ENCODE results near the gene SOD1.

GRCh38 chr21:31660259-31660565 lies 719 bp downstream of the SOD1 start:
- no peak for TF ChIP-seq POLR2A (IDR thresholded peaks at IDR 0.05)
- TF ChIP-seq, protein P1, sequence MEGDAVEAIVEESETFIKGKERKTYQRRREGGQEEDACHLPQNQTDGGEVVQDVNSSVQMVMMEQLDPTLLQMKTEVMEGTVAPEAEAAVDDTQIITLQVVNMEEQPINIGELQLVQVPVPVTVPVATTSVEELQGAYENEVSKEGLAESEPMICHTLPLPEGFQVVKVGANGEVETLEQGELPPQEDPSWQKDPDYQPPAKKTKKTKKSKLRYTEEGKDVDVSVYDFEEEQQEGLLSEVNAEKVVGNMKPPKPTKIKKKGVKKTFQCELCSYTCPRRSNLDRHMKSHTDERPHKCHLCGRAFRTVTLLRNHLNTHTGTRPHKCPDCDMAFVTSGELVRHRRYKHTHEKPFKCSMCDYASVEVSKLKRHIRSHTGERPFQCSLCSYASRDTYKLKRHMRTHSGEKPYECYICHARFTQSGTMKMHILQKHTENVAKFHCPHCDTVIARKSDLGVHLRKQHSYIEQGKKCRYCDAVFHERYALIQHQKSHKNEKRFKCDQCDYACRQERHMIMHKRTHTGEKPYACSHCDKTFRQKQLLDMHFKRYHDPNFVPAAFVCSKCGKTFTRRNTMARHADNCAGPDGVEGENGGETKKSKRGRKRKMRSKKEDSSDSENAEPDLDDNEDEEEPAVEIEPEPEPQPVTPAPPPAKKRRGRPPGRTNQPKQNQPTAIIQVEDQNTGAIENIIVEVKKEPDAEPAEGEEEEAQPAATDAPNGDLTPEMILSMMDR (IDR thresholded peaks at IDR 0.05): no peak
